HG03575 (cell line): ENCODE results near the gene HS3ST5.

Source experiments
- ATAC-seq: cut with Tn5 transposase; IDR thresholded peaks from one replicate; pipeline ENCODE4 v1.9.1; 2021; ENCODE audit not compliant: unreplicated experiment, insufficient number of reproducible peaks, low FRiP score; ENCODE audit errors: extremely low read depth

The HS3ST5 gene, protein sequence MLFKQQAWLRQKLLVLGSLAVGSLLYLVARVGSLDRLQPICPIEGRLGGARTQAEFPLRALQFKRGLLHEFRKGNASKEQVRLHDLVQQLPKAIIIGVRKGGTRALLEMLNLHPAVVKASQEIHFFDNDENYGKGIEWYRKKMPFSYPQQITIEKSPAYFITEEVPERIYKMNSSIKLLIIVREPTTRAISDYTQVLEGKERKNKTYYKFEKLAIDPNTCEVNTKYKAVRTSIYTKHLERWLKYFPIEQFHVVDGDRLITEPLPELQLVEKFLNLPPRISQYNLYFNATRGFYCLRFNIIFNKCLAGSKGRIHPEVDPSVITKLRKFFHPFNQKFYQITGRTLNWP

DNA sequence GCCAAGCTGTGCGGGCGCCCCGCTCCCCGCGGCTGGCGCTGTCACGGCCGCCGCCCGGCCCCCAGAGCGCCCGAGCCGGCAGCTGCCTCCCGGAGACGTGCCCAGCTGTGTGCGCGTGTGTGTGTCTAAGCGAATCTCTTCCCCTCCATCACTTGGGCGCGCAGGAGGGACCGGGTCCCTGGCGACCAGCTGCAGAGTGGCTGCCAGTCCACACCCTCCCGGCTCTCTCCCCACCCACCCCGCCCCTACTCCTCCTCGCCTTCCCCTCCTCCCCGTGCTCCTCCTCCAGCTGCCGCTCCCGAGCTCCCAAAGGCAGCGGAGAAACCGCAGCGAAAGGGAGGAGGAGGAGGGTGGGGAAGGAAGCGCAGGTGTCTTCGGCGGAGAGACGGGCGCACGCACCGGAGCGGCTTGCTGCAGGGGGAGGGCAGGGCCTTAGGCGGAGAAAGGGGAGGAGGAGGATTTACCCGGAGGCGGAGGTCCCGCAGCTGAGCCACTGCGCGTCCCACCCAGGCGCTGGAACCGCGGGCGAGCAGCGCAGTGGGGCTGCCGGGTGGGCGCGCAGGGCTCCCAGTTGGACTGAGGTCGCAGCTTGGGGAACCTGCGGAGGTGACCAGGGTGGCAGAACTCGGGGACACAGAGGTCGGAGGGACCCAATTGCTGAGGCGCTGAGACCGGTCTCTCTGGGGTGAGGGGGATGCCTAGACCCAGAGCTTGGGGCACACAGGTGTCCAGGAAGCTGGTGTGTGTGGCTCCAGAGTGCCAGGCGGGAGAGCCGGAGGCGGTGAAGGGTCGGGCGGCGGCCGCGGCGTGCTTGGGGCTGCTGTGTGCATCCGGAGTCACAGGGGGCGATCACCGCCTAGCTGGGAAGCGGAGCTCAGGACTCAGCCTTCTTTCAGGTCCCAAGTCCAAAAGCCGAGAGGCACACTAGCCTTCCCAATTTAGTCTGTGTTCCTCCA, at the start of gene HS3ST5:
Gene HS3ST5 (minus strand): TSS at position 198 of the 956 bp plus-strand sequence. CDS start 280,178 bp downstream, outside the sequence.
- ATAC-seq: no peak

DNA sequence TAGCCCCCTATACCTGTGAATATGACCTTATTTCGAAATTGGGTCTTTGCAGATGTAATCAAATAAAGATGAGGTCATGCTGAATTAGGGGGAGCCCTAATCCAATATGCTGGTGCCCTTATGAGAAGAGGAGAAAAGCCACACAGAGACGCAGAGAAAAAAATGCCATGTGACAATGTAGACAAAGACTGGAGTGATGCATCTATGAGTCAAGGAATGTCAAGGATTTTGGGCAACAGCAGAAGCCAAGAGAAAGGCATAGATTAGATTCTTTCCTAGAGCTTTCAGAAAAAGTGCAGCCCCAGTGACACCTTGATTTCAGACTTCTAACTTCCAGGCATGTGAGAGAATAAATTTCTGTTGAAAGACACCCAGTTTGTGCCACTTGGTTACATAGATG, 47.4 kb upstream of the HS3ST5 start:
- ATAC-seq: no peak

DNA sequence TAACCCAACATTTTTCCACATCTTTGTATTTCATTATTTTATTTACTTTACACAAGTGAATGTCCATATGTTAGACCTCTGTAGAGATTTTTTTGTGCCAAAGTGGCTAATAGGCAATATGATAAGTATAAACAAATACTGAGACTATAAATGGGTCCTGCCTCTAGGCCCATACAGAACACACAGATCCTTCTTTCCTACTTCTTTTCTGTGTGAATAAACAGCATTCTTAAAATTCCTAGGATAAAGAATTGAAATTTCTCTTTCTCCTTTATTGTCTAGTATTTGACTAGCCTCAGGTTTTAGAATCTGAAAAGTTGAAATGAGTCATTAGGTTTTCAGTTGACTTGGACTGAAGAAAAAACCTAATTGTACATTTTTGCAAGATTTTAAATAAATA, 46.3 kb upstream of the HS3ST5 start:
- no peak for ATAC-seq

DNA sequence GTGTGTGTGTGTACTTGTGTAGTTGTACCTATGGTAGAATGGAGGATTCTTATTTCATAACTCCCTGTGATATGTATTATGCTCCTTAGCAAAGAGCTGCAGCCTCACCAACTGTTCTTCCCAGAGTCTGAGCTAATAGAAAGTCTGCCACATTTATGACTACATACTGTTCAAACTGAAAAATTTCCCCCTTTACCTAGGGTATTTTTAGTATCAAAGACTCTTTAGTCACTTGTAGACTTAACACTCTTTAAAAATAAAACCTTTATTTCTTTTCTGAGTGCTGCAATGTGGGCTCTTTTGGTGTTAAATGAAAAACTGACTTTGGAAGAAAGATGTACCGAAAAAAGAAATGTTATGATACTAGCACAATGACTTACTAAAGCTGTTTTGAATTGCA, 39.6 kb upstream of the HS3ST5 start:
- ATAC-seq: no peak

DNA sequence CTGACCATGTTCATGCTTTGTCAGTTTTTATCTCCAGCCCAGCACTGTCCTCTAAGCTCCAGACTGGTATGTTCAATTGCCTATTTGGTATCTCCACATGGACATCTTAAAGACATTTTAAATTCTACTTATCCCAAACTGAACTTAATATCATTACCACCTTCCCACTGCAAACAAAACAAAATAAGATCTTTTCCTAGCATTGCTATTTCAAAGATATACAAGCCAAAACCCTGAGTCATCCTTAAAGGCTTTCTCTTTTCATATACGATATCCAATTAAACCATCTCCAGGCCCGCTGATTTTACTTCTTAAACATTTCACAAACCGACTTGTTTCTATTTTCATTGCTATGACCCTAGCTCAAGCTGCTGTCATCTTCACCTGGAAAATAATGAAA, 35.1 kb upstream of the HS3ST5 start:
- no peak for ATAC-seq

DNA sequence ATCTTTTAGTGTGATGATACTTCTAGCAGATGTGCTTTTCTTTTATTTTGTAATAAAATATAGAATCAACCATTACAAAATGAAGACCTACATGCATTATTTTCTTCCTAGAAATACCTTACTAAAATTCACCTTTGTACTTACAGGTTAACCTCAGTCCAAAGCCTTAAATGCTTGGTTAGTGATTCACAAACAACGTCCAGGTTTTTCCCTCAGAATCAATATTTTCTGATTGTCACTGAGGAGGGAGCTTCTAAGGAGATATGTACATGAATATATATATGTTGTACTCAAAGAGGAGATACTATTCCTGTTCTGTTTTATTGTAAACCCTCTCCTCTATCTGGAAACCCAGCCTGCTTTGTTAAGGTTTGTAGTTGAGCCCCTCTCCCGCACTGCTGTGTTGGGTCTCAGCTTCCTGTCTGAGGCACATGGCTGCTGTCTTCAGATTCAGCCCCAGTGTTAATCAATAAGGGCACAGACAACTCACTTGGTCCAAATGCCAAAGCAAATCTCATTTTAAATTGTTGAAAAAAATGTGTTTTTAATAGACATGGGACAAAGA, 33.9 kb upstream of the HS3ST5 start:
- ATAC-seq: no peak

DNA sequence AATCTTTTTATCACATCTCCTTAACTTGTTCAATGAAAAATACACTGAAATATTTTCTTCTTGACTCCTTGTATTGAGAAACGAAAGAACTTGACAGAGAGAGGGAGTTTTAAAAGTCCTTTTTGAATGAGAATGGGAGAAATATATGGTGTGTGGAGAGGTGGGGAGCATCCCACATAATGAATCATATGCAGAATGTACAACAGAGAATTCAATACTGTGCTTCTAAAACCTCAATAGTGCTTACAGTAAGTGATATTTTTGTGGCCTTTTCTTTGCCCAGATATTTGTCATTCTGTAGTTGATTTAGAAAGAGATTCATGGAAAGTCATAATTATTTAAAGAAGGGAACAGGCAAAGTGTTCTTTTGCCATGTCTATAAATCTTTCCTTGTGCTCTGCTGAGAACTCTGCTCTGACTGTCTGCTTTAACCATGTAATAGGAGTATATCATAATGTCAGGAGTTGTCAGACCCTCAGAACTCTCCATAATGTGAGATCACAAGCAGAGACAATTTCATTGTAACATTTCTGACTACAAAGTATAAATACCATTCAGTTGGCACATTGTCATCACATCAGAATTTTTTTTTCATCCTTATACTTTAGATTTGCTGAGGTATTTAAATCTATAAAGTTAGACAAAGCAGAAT, 32.8 kb upstream of the HS3ST5 start:
- ATAC-seq: no peak

DNA sequence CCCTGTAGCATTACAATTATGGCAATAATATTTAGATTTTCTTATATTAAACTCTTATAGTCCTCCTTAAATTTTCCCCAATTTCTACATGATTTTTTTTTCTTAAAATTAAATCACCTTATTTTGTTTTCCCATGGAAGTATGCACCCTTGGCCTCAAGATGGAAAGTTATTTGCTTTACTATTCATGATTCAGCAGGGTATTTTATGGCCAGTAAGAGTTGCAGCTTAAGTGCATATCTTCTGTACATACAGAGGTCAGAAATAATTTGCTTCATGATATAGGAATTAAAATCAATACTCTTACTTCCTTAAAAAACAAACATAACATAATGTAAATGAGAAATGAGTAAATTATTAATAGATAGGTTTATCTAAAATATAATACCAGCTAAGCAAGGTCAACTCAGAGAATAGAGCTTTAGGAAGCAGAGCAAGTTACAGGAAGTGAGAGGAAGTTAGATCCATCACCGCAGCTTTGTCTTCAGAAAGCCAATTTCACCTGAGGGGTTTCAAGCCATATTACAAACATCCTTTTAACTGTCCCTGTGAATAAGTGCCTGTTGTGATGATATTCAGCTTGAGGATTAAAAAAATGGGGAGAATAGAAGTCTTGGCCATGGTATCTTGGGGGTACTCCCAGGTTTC, 24.6 kb upstream of the HS3ST5 start:
- no peak for ATAC-seq

DNA sequence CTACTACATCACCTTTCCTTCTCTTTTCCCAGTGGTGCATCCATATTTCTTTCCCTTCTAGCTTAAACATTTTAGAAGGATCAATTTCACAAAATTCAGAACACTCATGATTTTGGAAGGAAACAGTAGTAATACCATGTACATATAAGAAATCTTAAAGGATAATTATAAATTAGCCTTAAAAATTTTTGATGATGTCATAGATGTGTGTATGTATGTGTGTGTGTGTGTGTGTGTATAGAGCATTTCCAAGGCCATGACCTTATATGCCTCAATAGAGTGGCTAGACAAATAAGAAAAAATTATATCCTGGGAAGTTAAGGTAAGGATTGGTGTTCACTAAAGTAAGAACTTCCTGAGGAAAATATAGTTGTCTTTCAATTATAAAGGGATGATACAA, 24.1 kb upstream of the HS3ST5 start:
- no peak for ATAC-seq

DNA sequence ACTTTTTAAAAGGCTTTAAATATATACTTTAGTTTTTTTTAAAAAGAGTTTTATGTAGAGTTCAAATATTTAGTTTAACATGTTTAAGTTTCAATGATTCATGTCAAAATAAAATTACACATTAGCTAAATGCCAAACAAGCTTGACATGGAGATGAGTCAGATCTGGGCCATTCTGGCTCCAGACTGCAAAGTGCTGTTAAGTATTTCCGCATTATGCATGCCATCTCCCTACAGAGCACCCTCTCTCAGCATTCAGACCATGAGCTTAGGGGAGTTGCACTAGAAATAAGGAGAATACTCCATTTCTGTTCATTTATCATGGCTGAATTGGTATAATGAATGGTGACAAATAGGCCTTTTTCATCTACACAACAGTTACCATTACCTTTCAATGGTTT, 21.5 kb upstream of the HS3ST5 start:
- no peak for ATAC-seq

DNA sequence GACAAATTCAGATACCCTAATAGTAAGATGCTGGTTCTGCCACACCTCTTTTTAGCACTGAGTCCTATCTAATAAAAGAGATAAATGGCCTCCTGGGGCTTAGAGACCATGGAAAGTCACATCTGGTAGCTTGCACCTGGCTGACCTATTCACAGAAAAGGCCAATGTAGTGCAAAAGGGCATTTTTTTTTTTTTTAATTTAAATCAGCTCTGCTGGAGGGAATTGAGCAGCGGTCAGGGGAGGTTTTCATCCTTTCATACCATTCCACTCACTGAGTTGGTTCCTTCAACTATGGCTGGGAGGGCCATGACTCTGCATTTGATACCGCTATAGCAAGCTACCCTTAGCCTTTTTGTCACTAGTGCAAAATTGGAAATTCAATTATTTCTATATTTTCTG, 20.1 kb upstream of the HS3ST5 start:
- no peak for ATAC-seq

DNA sequence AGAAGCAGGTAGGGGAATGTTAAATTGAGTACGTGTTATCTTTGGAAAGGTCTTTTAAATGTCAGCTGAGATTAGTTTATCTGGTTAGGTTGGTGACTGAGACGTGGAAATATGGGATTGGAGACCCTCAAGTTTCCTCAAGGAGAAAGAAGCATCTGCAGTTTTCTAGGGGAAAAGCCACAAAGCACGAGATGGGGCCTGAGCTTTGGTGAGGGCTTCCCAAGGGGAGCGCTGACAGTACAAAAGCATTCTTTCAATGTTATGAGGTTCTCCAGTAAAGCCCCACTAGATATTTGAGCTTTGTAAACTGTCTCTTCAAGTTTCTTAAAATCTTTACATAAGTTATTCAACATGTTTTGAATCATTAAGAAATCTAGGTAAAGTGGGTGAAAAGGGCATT, 19.6 kb upstream of the HS3ST5 start:
- ATAC-seq: no peak

DNA sequence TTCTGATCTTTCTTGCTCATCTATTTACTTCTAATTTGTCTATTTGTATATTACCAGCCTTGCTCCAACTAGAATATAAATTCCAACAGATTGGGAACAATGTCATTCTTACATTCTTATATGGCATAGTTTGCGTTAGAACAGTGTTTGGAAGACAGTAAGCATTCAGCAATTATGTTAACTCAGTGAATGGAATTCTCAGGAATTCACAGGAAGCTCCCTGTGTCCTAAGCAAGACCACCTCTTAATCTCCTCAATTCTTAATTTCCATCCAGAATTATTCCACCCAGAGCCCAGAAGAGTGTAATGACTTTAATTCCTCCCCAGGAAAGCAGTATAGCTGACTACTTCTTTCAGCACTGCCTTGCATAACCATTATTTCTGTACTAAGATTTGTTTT, 18.2 kb upstream of the HS3ST5 start:
- ATAC-seq: no peak

DNA sequence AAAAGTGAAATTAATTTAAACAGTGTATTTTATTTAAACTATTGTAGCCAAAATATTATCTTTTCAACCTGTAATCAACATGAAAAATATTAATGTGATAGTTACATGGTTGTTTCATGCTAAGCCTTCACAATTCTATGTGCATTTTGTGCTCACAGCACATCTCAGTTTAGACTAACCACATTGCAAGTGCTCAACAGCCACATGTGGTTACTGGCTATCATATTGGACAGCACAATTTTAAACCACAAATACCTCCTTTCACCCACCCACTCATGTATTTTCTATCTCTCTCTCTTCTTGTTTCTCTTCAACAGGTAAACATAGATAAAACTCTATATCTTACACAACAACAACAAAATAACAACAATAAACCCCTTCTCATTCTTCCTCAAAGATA, 12.5 kb upstream of the HS3ST5 start:
- no peak for ATAC-seq

DNA sequence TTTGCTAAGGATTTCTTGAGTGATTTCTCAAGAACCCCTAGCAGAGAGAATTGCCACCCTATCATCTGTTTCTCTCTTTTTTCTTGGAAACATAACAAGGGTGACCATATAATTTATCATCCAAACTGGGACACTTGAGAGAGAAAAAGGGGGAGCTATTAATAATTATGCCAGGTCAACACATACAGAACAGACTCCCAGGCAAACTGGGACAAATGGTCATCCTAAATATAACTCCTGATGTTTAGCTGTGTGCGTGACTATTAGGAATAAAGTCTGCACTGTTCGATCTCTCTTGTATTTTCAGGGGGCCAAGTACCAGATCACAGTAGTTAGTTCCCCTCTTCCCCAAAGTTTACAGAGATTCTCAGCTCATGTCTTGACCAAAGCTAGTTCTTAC, 11.7 kb upstream of the HS3ST5 start:
- ATAC-seq: no peak

DNA sequence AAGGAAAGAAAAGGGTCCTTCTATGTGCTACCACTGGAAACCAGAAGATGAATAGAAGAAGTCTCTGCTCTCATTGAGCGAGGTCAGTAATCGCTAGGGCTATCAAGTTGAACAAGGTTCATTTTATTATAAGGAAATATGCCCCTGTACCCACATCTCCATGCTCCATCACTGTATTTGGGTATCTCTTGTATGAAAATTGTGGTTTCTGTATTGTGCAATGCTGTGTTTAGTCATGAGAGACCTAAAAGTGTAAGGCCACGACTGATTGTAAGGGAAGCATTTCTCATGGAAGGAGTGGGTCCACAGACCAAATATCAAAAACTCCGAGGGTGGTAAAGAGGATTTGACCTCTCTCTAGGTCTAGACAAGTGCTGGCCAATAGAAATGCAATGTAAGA, 3.6 kb upstream of the HS3ST5 start:
- ATAC-seq: no peak

DNA sequence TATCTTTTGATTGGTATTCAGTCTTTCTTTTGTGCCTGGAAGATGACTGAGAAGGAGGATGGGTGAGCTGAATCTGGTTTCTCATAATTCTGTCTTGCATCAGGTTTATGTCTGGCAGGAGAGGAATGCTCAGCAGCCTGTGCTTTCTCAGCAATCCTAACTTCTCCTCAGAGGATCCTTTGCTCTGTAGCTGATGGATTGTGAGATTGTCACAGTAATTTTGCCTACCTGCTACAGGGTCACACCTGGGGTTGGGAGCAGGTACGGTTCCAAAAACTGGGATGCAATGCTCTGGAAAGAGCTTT, 2.1 kb upstream of the HS3ST5 start:
- no peak for ATAC-seq

DNA sequence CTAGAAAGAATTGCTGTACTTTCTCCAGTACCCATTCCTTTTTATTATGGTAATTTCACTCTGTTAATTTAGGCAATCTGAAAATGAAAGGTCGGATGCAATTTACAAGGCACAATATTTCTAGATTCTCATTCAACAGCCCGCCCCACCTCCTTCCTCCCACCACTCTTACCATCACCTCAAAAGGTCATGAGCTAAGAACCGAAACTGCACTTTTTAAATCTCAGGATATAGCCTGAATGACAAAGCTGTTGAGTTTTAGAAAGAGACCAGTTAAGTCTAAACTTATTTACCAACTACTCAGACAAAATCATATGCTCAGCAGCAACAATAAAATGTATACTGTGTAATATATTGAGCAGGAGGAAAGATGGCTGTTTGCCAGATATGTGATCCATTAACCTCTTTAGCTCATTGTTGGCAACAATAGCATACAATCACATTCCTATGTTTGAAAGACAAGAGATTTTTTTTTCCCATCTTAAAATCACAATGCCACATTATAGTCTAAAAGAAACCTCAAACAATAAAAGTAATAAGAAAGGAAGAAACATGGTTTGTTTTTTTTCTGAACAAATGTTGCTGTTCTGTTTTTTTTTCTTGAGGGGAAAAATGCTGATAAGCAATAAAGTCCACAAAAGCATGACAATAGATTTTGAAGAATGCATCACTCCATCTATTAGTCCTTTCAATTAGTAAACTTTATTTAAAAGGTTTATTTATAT, 1.6 kb upstream of the HS3ST5 start:
- no peak for ATAC-seq

DNA sequence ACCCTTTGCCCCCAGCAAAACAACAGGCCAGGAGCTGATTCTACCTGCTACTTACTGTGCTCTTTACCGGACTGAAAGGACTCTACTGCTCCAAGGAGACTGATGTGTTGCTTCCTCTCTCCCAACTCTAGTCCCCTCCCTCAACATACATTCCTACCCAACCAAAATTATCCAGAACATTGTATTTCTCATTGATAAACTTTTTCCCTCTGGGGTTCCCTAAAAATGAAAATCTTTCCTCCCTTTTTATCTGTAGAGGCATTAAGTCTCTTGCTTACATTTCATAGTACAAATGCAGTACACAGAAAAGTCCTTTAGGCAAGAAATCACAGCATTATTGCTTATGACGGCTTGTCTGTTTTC, 940 bp upstream of the HS3ST5 start:
- ATAC-seq: no peak
